Measurements from ENCODE around the gene EGLN1.

Gene EGLN1

DNA sequence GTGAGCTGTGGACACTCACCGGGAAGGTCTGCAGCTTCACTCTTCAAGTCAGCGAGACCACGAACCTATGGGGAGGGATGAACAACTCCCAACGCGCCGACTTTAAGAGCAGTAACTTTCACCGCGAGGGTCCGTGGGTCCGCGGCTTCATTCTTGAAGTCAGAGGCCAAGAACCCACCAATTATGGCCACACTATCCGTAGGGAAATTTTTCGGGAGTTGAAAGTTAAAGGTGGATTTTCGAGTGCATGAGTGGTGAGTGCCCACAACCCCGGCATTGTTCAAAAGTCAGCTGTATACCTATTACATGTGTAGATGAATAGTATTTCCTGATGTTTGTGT, 104.1 kb downstream of the EGLN1 start:
- Histone ChIP-seq H3K27me3 (ENCODE audit: control insufficient read depth, insufficient read depth, low read length) (no peaks in the 10 kb centered on the region), H3K4me3 (ENCODE audit: low read length) (no peak overlapping the region), H3K9me3 (replicated peaks; ENCODE audit: low read length) (no peaks in the 10 kb centered on the region), H3K9ac (ENCODE audit: low read depth, low read length) (no peak overlapping the region), H3K36me3 (ENCODE audit: insufficient read depth, low read length) (no peaks in the 10 kb centered on the region), H3K4me2 (ENCODE audit: low read length) (no peak overlapping the region), H3K4me1 (ENCODE audit: control insufficient read depth, insufficient read depth, low read length) (no peaks in the 10 kb centered on the region)

- Histone ChIP-seq H3K4me2 (ENCODE audit: low read length) (no peak overlapping the region), H3K9ac (ENCODE audit: low read depth, low read length) (no peak overlapping the region), H3K4me3 (ENCODE audit: low read length) (no peak overlapping the region), H3K4me1 (ENCODE audit: control insufficient read depth, insufficient read depth, low read length) (no peaks in the 10 kb centered on the region), H3K9me3 (replicated peaks; ENCODE audit: low read length) (no peaks in the 10 kb centered on the region), H3K27me3 (ENCODE audit: control insufficient read depth, insufficient read depth, low read length) (no peaks in the 10 kb centered on the region), H3K36me3 (ENCODE audit: insufficient read depth, low read length) (no peaks in the 10 kb centered on the region)
Measured at GRCh38 chr1:231317306-231318014, 104.6 kb downstream of the EGLN1 start.

- H3K4me2 ChIP-seq (ENCODE audit: low read length) = no peak overlapping the region
- no peaks in the 10 kb centered on the region for H3K9me3 ChIP-seq (replicated peaks; ENCODE audit: low read length)
- no peaks in the 10 kb centered on the region for H3K4me1 ChIP-seq (ENCODE audit: control insufficient read depth, insufficient read depth, low read length)
- H3K27me3 ChIP-seq (ENCODE audit: control insufficient read depth, insufficient read depth, low read length) = no peaks in the 10 kb centered on the region
- no peak overlapping the region for H3K9ac ChIP-seq (ENCODE audit: low read depth, low read length)
- H3K4me3 ChIP-seq (ENCODE audit: low read length) = no peak overlapping the region
- no peaks in the 10 kb centered on the region for H3K36me3 ChIP-seq (ENCODE audit: insufficient read depth, low read length)
Measured at GRCh38 chr1:231315887-231316286, 106.2 kb downstream of the EGLN1 start.

Data from skeletal muscle satellite cell (primary cell).